Endothelial cell of umbilical vein (primary cell): ENCODE measurements around the gene CCDC74A.

ENCODE experiments used
- EZH2 ChIP-seq: IDR thresholded peaks from 2 replicates; pipeline ENCODE4 v1.6.1; 2012; ENCODE audit warnings: borderline replicate concordance, low read depth, mild to moderate bottlenecking, moderate library complexity, low read length, inconsistent platforms; ENCODE audit not compliant: severe bottlenecking
- JUN ChIP-seq: IDR thresholded peaks from 2 replicates; pipeline ENCODE4 v1.6.1; 2011; ENCODE audit warnings: borderline replicate concordance, low read depth; ENCODE audit not compliant: insufficient read length, insufficient read depth
- POLR2A ChIP-seq: IDR thresholded peaks from 2 replicates; pipeline ENCODE4 v1.6.1; 2012; ENCODE audit warnings: low read depth, mild to moderate bottlenecking, control low read depth, low read length
- TF ChIP-seq, protein P1 (sequence below), 2 donors: IDR thresholded peaks; 1 replicate in 1 of 2; 2 replicates in 1 of 2; pipeline ENCODE4 v1.5.1; 2011; ENCODE audit warnings: low read length in 2 of 2, mild to moderate bottlenecking in 2 of 2, moderate library complexity in 2 of 2, control low read depth in 1 of 2, inconsistent platforms in 1 of 2, low read depth in 1 of 2; ENCODE audit not compliant: insufficient read depth in 1 of 2; ENCODE audit errors: extremely low read depth in 1 of 2
- TF ChIP-seq, protein P2 (sequence below): IDR thresholded peaks from 2 replicates; pipeline ENCODE4 v1.6.1; 2011; ENCODE audit not compliant: insufficient read depth, insufficient read length

DNA sequence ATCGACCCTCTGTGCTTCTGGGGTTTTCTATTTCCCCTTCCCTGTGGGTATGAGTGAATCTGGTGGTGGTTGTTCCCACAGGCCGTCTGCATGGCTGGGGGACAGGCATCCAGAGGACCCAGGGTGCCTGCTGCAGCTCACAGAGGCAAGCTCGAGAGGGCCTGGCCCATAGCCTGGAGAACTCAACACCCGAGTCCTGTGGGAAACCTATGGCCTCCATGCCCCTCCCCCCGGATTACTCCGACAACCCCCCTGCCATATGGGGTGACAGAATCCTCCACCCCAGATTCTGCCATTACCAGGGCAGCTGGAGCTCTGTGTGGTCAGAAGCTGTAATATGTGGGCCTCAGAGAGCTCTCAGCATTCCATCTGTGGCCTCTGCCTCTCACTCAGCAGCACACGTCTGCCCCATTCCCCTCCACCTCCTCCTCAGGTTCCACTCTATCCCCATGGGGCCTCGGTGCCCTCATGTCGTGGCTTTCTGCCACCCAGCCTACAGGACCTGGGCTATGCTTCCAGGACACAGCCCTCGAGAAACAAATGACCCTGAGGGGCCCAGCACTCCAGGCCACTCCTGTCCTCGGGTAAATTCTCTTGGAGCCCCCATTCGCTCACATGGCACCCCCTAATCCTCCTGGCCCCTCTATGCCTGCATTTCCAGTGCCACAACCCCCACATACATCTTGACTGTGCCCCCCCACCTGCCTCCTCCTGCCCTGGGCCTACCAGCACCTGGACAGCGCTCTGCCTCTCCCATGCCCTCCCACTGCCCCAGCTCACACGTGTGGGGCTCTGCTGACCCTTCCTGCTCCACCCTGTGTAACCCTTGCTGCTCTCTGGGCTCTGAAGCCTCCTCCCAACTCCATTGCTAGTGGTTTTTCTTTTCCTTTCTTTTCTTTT, 39.1 kb upstream of the CCDC74A start:
- TF ChIP-seq, protein P1, sequence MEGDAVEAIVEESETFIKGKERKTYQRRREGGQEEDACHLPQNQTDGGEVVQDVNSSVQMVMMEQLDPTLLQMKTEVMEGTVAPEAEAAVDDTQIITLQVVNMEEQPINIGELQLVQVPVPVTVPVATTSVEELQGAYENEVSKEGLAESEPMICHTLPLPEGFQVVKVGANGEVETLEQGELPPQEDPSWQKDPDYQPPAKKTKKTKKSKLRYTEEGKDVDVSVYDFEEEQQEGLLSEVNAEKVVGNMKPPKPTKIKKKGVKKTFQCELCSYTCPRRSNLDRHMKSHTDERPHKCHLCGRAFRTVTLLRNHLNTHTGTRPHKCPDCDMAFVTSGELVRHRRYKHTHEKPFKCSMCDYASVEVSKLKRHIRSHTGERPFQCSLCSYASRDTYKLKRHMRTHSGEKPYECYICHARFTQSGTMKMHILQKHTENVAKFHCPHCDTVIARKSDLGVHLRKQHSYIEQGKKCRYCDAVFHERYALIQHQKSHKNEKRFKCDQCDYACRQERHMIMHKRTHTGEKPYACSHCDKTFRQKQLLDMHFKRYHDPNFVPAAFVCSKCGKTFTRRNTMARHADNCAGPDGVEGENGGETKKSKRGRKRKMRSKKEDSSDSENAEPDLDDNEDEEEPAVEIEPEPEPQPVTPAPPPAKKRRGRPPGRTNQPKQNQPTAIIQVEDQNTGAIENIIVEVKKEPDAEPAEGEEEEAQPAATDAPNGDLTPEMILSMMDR (IDR thresholded peaks at IDR 0.05; ENCODE audit: extremely low read depth in 1 of 2, insufficient read depth in 1 of 2, low read depth in 1 of 2, low read length in 2 of 2) = no peak
- TF ChIP-seq POLR2A (no peak), EZH2 (no peak), JUN (no peak)
- TF ChIP-seq, protein P2, sequence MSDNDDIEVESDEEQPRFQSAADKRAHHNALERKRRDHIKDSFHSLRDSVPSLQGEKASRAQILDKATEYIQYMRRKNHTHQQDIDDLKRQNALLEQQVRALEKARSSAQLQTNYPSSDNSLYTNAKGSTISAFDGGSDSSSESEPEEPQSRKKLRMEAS = no peak
